Measurements from ENCODE around the gene SIGLEC7.

SIGLEC7 gene

DNA sequence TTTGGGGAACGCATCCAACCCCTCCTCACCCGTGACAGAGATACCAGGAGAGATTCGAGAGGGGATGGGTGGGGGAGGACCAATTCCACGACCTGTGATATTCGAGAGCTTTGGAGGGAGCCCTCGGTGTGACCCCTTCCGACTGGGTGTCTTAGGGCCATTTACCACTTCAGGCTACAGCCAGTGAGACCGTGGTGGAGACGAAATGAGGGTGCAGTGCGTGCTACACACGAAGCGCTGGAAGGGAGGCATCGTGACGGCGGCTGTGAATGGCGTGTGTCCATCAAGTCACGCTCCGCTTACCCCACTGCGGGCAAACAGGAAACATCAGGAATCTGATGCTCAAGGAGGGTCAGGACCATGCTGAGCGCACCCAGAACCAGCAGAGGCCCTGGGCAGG, 44.3 kb upstream of the SIGLEC7 start:
- DNase-seq (ENCODE audit: low read depth in 2 of 2): no peak
- TF ChIP-seq, protein P1, sequence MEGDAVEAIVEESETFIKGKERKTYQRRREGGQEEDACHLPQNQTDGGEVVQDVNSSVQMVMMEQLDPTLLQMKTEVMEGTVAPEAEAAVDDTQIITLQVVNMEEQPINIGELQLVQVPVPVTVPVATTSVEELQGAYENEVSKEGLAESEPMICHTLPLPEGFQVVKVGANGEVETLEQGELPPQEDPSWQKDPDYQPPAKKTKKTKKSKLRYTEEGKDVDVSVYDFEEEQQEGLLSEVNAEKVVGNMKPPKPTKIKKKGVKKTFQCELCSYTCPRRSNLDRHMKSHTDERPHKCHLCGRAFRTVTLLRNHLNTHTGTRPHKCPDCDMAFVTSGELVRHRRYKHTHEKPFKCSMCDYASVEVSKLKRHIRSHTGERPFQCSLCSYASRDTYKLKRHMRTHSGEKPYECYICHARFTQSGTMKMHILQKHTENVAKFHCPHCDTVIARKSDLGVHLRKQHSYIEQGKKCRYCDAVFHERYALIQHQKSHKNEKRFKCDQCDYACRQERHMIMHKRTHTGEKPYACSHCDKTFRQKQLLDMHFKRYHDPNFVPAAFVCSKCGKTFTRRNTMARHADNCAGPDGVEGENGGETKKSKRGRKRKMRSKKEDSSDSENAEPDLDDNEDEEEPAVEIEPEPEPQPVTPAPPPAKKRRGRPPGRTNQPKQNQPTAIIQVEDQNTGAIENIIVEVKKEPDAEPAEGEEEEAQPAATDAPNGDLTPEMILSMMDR (IDR thresholded peaks at IDR 0.05; ENCODE audit: low read depth, low read length): no peak
- no peak overlapping the region for H3K4me3 ChIP-seq (replicated peaks in 1 of 2; ENCODE audit: low read depth in 2 of 2, low read length in 2 of 2)

DNA sequence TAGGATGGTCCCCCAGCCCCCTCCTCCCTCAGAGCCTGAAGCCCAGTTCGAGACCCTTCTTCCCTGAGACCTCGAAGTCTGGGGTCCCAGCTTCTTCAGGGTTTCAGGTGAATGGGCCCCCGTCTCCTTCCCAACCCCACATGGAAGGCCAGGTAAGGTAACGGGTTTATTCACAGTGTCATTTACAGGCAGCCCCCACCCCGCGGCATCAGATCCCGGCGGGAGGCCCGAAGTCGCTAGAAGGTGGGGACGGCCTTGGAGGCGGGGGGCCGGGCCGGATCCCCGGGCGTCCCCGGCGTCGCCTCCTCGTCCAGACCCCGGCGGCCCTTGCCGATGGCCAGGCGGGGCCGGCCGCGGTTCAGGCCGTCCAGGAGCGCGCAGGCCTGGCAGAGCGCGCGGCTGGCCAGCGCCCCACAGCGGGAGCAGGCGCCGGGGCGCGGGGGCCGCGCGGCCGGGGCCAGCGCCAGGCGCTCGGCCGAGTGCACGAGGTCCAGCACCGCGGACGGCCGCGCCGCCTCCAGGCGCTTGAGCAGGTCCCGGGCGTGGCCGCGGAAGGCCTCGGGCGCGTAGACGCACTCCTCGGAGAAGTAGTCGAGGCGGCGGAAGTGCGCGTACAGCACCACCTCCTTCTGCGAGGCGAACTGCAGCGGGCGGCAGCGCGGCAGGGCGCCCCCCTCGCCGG, 43.6 kb upstream of the SIGLEC7 start:
- TF ChIP-seq, protein P1 (IDR thresholded peaks at IDR 0.05; ENCODE audit: low read depth, low read length): no peak
- no peak overlapping the region for H3K4me3 ChIP-seq (replicated peaks in 1 of 2; ENCODE audit: low read depth in 2 of 2, low read length in 2 of 2)
- DNase-seq (ENCODE audit: low read depth in 2 of 2): peak in 1 of 2 donors; percentile 35

DNA sequence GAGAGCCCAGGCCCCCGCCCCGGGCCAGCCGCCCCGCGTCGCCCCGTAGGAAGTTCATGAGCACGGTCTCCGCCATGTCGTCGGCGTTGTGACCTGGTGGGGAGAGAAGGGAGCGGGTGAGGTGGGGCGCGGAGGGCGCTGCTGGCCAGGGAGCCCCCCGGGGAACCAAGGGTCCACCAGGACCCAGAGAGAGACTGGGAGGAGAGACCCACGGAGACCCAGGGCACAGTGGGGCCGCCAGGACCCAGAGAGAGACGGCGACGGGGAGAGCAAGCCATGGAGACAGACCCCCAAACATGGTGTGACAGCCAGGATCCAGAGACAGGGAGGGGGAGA, 43.1 kb upstream of the SIGLEC7 start:
- no peak for DNase-seq (ENCODE audit: low read depth in 2 of 2)
- H3K4me3 ChIP-seq (replicated peaks in 1 of 2; ENCODE audit: low read depth in 2 of 2, low read length in 2 of 2): no peak overlapping the region
- TF ChIP-seq, protein P1 (IDR thresholded peaks at IDR 0.05; ENCODE audit: low read depth, low read length): no peak

DNA sequence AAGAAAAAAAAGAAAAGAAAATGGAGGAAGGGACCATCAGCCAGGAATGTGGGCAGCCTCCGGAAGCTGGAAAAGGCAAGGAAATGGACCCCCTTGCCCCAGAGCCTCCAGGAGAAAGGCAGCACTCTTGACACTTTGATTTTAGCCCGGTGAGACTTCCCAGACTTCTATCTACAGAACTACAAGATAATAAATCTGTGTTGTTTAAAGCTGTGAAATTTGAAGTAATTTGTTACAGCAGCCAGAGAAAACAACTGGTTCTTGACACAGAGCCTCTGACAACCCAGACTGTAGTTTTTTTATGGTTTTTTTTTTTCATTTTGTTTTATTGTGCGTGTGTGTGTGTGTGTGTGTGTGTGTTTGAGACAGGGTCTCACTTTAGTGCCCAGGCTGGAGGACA, 41.5 kb upstream of the SIGLEC7 start:
- no peak for DNase-seq (ENCODE audit: low read depth in 2 of 2)
- TF ChIP-seq, protein P1 (IDR thresholded peaks at IDR 0.05; ENCODE audit: low read depth, low read length): no peak
- no peak overlapping the region for H3K4me3 ChIP-seq (replicated peaks in 1 of 2; ENCODE audit: low read depth in 2 of 2, low read length in 2 of 2)

DNA sequence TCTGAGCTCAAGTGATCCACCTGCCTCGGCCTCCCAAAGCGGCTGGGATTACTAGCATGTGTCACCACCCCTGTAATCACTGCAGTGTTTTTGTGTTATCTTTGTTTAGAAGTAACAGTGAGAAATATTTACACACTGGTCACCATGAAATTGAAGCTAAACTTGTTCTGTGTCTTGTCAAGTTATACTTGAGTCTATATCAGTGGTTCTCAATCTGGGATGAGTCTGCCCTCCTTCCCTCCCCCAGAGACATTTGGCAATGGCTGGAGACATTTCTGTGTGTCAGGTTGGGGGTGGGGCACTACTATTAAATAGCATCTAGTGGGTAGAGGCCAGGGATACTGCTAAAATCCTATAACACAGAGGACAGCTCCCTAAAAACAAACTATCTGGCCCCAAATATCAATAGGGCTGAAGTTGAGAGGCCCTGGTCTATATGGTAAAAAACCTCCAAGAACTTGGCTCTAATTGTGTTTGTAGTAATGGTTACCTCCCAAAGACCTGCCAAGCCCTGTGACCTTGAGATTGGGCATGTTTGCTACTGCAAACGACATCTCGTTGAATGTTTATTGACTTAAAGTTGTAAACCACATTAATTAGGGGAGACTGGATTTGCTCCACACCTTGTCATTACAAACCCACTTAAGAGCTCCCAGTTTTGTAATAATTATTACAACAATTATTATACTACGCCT, 40.8 kb upstream of the SIGLEC7 start:
- TF ChIP-seq, protein P1 (IDR thresholded peaks at IDR 0.05; ENCODE audit: low read depth, low read length): no peak
- no peak overlapping the region for H3K4me3 ChIP-seq (replicated peaks in 1 of 2; ENCODE audit: low read depth in 2 of 2, low read length in 2 of 2)
- DNase-seq (ENCODE audit: low read depth in 2 of 2): peak in 1 of 2 donors; percentile 20

DNA sequence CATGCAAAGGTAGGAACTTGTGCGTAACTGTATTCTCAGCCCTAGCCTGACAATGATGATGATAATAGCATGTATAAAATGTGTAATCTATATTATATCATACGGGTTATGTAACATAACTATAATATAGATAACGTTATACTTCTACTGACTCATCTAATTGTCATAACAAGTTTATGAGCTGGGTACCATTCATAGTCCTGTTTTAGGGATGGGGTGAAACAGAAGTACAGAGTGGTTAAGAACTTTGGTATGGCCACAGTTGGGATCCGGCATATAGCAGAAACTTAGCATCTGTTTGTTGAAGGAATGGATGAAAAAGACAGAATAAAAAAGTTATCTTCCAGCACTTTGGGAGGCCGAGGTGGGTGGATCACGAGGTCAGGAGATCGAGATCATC, 39.1 kb upstream of the SIGLEC7 start:
- DNase-seq (ENCODE audit: low read depth in 2 of 2): no peak
- TF ChIP-seq, protein P1 (IDR thresholded peaks at IDR 0.05; ENCODE audit: low read depth, low read length): no peak
- no peak overlapping the region for H3K4me3 ChIP-seq (replicated peaks in 1 of 2; ENCODE audit: low read depth in 2 of 2, low read length in 2 of 2)

Data from cardiac fibroblast (primary cell).